ENCODE data around the gene SLC6A4.

- TF ChIP-seq CTCF (IDR thresholded peaks at IDR 0.05), result no peak
- no peak for TF ChIP-seq POLR2A (IDR thresholded peaks at IDR 0.05)
- TF ChIP-seq POLR2AphosphoS5 (IDR thresholded peaks at IDR 0.05), result no peak
Measured at GRCh38 chr17:30226878-30227277, 8.6 kb downstream of the SLC6A4 start.

Data from breast epithelium (tissue), 3 donors.